Uterus (tissue), 4 donors: Measurements from ENCODE around the gene MREG. TPM values are rescaled to one million over a fixed set of nuclear protein-coding genes. Genes with fewer than 3 reads are reported as not detected.

Experiments
- DNase-seq, 2 donors: peaks; one replicate each; pipeline ENCODE4 v3.0.0-alpha.2; 2019 to 2020
- H3K27ac ChIP-seq, 2 donors: fragments of 200-600 bp; sonication (generic); 1 replicate in 1 of 2; 2 replicates in 1 of 2; pipeline ENCODE4 v1.5.1; 2016 to 2018
- H3K27me3 ChIP-seq, 2 donors: fragments of 200-600 bp; sonication (generic); one replicate each; pipeline ENCODE4 v1.5.1; 2018 to 2019; ENCODE audit warnings: control low read depth in 1 of 2
- H3K36me3 ChIP-seq, 2 donors: fragments of 200-600 bp; sonication (generic); one replicate each; pipeline ENCODE4 v1.5.1; 2019; ENCODE audit warnings: control low read depth in 1 of 2
- H3K4me1 ChIP-seq, 2 donors: fragments of 200-600 bp; sonication (generic); one replicate each; pipeline ENCODE4 v1.5.1; 2018 to 2019; ENCODE audit warnings: control low read depth in 1 of 2
- H3K4me3 ChIP-seq, 2 donors: fragments of 200-600 bp; sonication (generic); 1 replicate in 1 of 2; 2 replicates in 1 of 2; pipeline ENCODE4 v1.5.1; 2018 to 2019; ENCODE audit warnings: mild to moderate bottlenecking in 1 of 2
- H3K9me3 ChIP-seq, 2 donors: fragments of 200-600 bp; sonication (generic); one replicate each; pipeline ENCODE4 v1.5.1; 2019; ENCODE audit warnings: control low read depth in 1 of 2
- CTCF ChIP-seq, 4 experiments: fragments of 200-600 bp in 2 of 4; fragments of 450-650 bp in 2 of 4; sonication (generic) in 2 of 4; IDR thresholded peaks; one replicate each; pipeline ENCODE4 v1.5.1; 2016 to 2019; ENCODE audit warnings: antibody characterized with exemption in 4 of 4, mild to moderate bottlenecking in 2 of 4, moderate library complexity in 1 of 4
- POLR2A ChIP-seq, 2 donors: fragments of 450-650 bp; IDR thresholded peaks; one replicate each; pipeline ENCODE4 v1.6.1; 2016; ENCODE audit warnings: antibody characterized with exemption in 2 of 2, mild to moderate bottlenecking in 1 of 2, moderate library complexity in 1 of 2
- intact Hi-C: fragments of 100-400 bp; cut with DNase I; formaldehyde crosslinking; loops from one replicate; pipeline ENCODE4 v1.15.1; 2023; ENCODE audit warnings: low total_unique reads
- total RNA-seq, 4 donors: library from RNA; depleted of rRNA in 3 of 4; stranded (reverse); fragments of >200 nt in 3 of 4; gene quantifications; one replicate each; pipeline versions ENCODE4 v1.1.0 to v1.2.4, GENCODE V29; 2014 to 2023
- donor health status: DM: yes; HTN: yes; CAD: no.

Gene MREG
- total RNA-seq, 4 donors from 2014 or later, result 0.59 to 8.5 (median 3.9) TPM

GRCh38 chr2:215952860-215953637 is 60.3 kb downstream of the MREG start:
- intact Hi-C loops, result no loop called here
- H3K27me3 ChIP-seq, result no peaks in the 10 kb centered on the region
- no peaks in the 10 kb centered on the region for H3K4me1 ChIP-seq
- no peak for TF ChIP-seq POLR2A (IDR thresholded peaks at IDR 0.05)
- no peaks in the 10 kb centered on the region for H3K36me3 ChIP-seq
- no peaks in the 10 kb centered on the region for H3K9me3 ChIP-seq
- DNase-seq, result no peak
- no peak overlapping the region for H3K4me3 ChIP-seq
- no peak overlapping the region for H3K27ac ChIP-seq

- Histone ChIP-seq H3K4me1 (no peaks in the 10 kb centered on the region), H3K9me3 (no peaks in the 10 kb centered on the region), H3K27me3 (no peaks in the 10 kb centered on the region), H3K27ac (no peak overlapping the region), H3K36me3 (no peaks in the 10 kb centered on the region), H3K4me3 (no peak overlapping the region)
- no peak for TF ChIP-seq POLR2A (IDR thresholded peaks at IDR 0.05)
- TF ChIP-seq CTCF (IDR thresholded peaks at IDR 0.05), result no peak
- DNase-seq, result no peak
- intact Hi-C loops, result no loop called here
These were observed 61.8 kb downstream of the MREG start for GRCh38 chr2:215951558-215951957.

- H3K4me1 ChIP-seq, result no peaks in the 10 kb centered on the region
- H3K4me3 ChIP-seq, result no peak overlapping the region
These were observed 63.4 kb downstream of the MREG start for GRCh38 chr2:215949991-215950404.

GRCh38 chr2:215948051-215948450 is 65.3 kb downstream of the MREG start:
- H3K36me3 ChIP-seq, result no peaks in the 10 kb centered on the region
- H3K27me3 ChIP-seq, result no peaks in the 10 kb centered on the region
- intact Hi-C loops, result no loop called here
- H3K27ac ChIP-seq, result no peak overlapping the region
- no peaks in the 10 kb centered on the region for H3K4me1 ChIP-seq
- H3K9me3 ChIP-seq, result no peaks in the 10 kb centered on the region
- TF ChIP-seq CTCF (IDR thresholded peaks at IDR 0.05), result no peak
- no peak for DNase-seq
- no peak overlapping the region for H3K4me3 ChIP-seq

More at GRCh38 chr2:215949991-215950404, 63.4 kb downstream of the MREG start:
- DNase-seq, result no peak
- intact Hi-C loops, result no loop called here
- Histone ChIP-seq H3K27me3 (no peaks in the 10 kb centered on the region), H3K9me3 (no peaks in the 10 kb centered on the region), H3K36me3 (no peaks in the 10 kb centered on the region), H3K27ac (no peak overlapping the region)
- TF ChIP-seq CTCF (IDR thresholded peaks at IDR 0.05) (peak in 1 of 4 experiments; percentile 10), POLR2A (IDR thresholded peaks at IDR 0.05) (no peak)

GRCh38 chr2:215946586-215946985 is 66.8 kb downstream of the MREG start:
- intact Hi-C loops, result no loop called here
- Histone ChIP-seq H3K27ac (no peak overlapping the region), H3K9me3 (no peaks in the 10 kb centered on the region), H3K4me1 (no peaks in the 10 kb centered on the region), H3K27me3 (no peaks in the 10 kb centered on the region), H3K4me3 (no peak overlapping the region), H3K36me3 (no peaks in the 10 kb centered on the region)
- TF ChIP-seq CTCF (IDR thresholded peaks at IDR 0.05) (no peak), POLR2A (IDR thresholded peaks at IDR 0.05) (no peak)
- no peak for DNase-seq
